Right cardiac atrium (tissue), 5 donors: ENCODE measurements around the gene ZNF621. TPM values are rescaled to one million over a fixed set of nuclear protein-coding genes. Genes with fewer than 3 reads are reported as not detected.

Experiments
- ATAC-seq, 2 donors: fragments of 200-7000 bp; cut with Tn5 transposase; one replicate each; pipeline versions ENCODE4 v1.8.0 to v1.9.1; 2020; ENCODE audit warnings: moderate library complexity in 2 of 2, mild to moderate bottlenecking in 1 of 2
- DNase-seq, 3 donors: peaks; one replicate each; pipeline ENCODE4 v3.0.0-alpha.2; 2020
- H3K27ac ChIP-seq: one replicate; pipeline ENCODE4 v1.5.1; 2013; ENCODE audit warnings: mild to moderate bottlenecking, low read length, control low read depth, moderate library complexity
- H3K27me3 ChIP-seq: one replicate; pipeline ENCODE4 v1.6.1; 2013; ENCODE audit not compliant: control insufficient read depth, insufficient read depth
- H3K4me1 ChIP-seq: one replicate; pipeline ENCODE4 v1.6.1; 2013; ENCODE audit warnings: low read length; ENCODE audit not compliant: control insufficient read depth, insufficient read depth
- H3K4me3 ChIP-seq: one replicate; pipeline ENCODE4 v1.5.1; 2013; ENCODE audit warnings: low read length, control low read depth
- H3K9me3 ChIP-seq: one replicate; pipeline ENCODE4 v1.6.1; 2013; ENCODE audit warnings: low read length; ENCODE audit not compliant: control insufficient read depth
- WGBS: extraction: QIAGEN DNeasy Blood & Tissue Kit; methylation state at CpG from one replicate; pipeline ENCODE4 v1.1.7; 2013; 5-methylcytosine and 5-hydroxymethylcytosine counted together
- intact Hi-C, 4 donors: fragments of 100-400 bp; cut with DNase I; formaldehyde crosslinking; loops; one replicate each; pipeline versions ENCODE4 v1.11.0 to v1.14.0; 2022 to 2023
- long read RNA-seq, 4 donors: library from polyadenylated mRNA; unstranded; transcript quantifications; one replicate each; pipeline ENCODE4 v2.0.0, GENCODE V29; 2020 to 2021
- polyA plus RNA-seq: library from polyadenylated mRNA; stranded (reverse); fragments of 200-250 nt; gene quantifications from one replicate; pipeline ENCODE4 v1.2.3, GENCODE V29; 2013
- total RNA-seq, 4 donors: library from RNA; stranded (reverse); fragmentation: NEBNext Ultra II Directional; extraction: Animal tissue kit (Norgen Biotek cat#: 25700); gene quantifications; one replicate each; pipeline ENCODE4 v1.2.1, GENCODE V29; 2021
- donor health status: healthy with polysubstance abuse.
- donor health status: DM: no; HTN: yes; CAD: no.
- donor health status: DM: no; HTN: no; CAD: no.
- donor health status: DM: no; HTN: yes; CAD: no; lungs with severe emphysema.
- donor health status: DM: yes; HTN: yes; CAD: no.

ZNF621 gene
- total RNA-seq (10 to 100 TPM; 10.0 to 14.0 (median 10.7) TPM), polyA plus RNA-seq (7.4 TPM)
- long read RNA-seq, donor 1, full-length matches to known transcripts = 8 of 9 reads
- long read RNA-seq, donor 1, partial matches to known transcripts = 1 of 9 reads
- long read RNA-seq, donor 1, other reads (novel, unspliced or antisense) = 0 of 9 reads
- long read RNA-seq, donor 2, full-length matches to known transcripts = 3 of 3 reads
- long read RNA-seq, donor 2, partial matches to known transcripts = 0 of 3 reads
- long read RNA-seq, donor 2, other reads (novel, unspliced or antisense) = 0 of 3 reads
- long read RNA-seq, donor 3, full-length matches to known transcripts = 12 of 23 reads
- long read RNA-seq, donor 3, partial matches to known transcripts = 0 of 23 reads
- long read RNA-seq, donor 3, other reads (novel, unspliced or antisense) = 11 of 23 reads
- long read RNA-seq, donor 4, full-length matches to known transcripts = 3 of 3 reads
- long read RNA-seq, donor 4, partial matches to known transcripts = 0 of 3 reads
- long read RNA-seq, donor 4, other reads (novel, unspliced or antisense) = 0 of 3 reads

GRCh38 chr3:40524568-40525285 is at the start of gene ZNF621:
TSS of gene ZNF621 (plus strand) at chr3:40524960. CDS start at chr3:40525841, 881 bp downstream.
- under 1% methylated on average over 59 of the region's 59 CpGs for WGBS
- Histone ChIP-seq H3K27ac (peak within 1 kb of the TSS; percentile 87), H3K4me3 (peak within 1 kb of the TSS; percentile 93), H3K27me3 (no peaks in the 10 kb centered on the region), H3K9me3 (no peaks in the 10 kb centered on the region), H3K4me1 (peaks cover 3% of the 10 kb centered on the region)
- intact Hi-C loops = loop anchor here in 2 of 4 donors (10.0 kb wide), 1 partner anchor 50 kb away; the partner anchor contains the start of gene ZNF619 (in 2 of the 2)
- ATAC-seq (peak; percentile 100), DNase-seq (peak; percentile 94 to 97 (median 97))

GRCh38 chr3:40476478-40477470 is 48.0 kb upstream of the ZNF621 start, which contains the start of gene ZNF619:
TSS of gene ZNF619 (plus strand) at chr3:40477122. CDS start at chr3:40477980, 858 bp downstream.
- 12% methylated on average over 48 of the region's 48 CpGs for WGBS
- Histone ChIP-seq H3K4me3 (peak within 1 kb of the TSS; percentile 80), H3K27me3 (no peaks in the 10 kb centered on the region), H3K4me1 (no peaks in the 10 kb centered on the region), H3K9me3 (no peaks in the 10 kb centered on the region), H3K27ac (peak within 1 kb of the TSS; percentile 26)
- DNase-seq (peak; percentile 75 to 90 (median 90)), ATAC-seq (peak; percentile 93 to 96)
- intact Hi-C loops = loop anchor here in 2 of 4 donors (10.0 kb wide), 1 partner anchor 48 kb away; the partner anchor contains the start of gene ZNF621 (in 2 of the 2)

DNA sequence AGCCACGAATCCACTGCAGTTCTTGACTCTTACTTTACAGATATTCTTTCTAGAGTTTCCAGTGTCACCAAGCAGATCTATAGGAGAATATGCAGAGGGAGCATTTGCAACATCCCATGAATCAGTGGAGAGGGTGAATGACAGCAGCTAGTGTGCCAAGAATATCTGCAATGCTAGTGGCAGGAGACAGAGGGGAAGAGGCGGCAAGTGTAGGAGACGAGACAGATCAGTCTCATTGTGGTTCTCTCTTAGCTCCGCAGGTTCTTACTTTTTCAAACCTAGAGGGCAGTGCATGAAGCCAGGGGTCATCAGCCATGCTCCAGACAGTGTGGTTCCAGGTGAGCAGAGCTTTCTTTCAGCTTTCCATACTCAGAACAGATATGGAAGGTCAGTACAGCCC is 47.1 kb upstream of the ZNF621 start:
- H3K4me3 ChIP-seq = peak overlapping the region; percentile 80
- WGBS = 31% methylated on average over 4 of the region's 4 CpGs
- H3K27me3 ChIP-seq = no peaks in the 10 kb centered on the region
- DNase-seq (no peak), ATAC-seq (peak; percentile 39 to 44)
- no peaks in the 10 kb centered on the region for H3K9me3 ChIP-seq
- H3K4me1 ChIP-seq = no peaks in the 10 kb centered on the region
- H3K27ac ChIP-seq = no peak overlapping the region
- intact Hi-C loops = loop anchor here in 2 of 4 donors (10.0 kb wide), 1 partner anchor 47 kb away; the partner anchor contains the start of gene ZNF621 (in 2 of the 2)

DNA sequence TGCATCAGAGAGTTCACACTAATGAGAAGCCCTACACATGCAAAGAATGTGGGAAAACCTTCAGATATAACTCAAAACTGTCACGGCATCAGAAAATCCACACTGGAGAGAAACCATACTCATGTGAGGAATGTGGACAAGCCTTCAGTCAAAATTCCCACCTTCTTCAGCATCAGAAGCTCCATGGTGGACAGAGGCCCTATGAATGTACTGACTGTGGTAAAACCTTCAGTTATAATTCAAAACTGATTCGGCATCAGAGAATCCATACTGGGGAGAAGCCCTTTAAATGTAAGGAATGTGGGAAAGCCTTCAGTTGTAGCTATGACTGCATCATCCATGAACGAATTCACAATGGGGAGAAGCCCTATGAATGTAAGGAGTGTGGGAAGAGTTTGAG is 37.6 kb upstream of the ZNF621 start:
- ATAC-seq = no peak
- Histone ChIP-seq H3K27me3 (no peaks in the 10 kb centered on the region), H3K4me3 (no peak overlapping the region), H3K27ac (no peak overlapping the region), H3K9me3 (peaks cover 6% of the 10 kb centered on the region), H3K4me1 (no peaks in the 10 kb centered on the region)
- no peak for DNase-seq
- 98% methylated on average over 3 of the region's 3 CpGs for WGBS
- intact Hi-C loops = no loop called here

DNA sequence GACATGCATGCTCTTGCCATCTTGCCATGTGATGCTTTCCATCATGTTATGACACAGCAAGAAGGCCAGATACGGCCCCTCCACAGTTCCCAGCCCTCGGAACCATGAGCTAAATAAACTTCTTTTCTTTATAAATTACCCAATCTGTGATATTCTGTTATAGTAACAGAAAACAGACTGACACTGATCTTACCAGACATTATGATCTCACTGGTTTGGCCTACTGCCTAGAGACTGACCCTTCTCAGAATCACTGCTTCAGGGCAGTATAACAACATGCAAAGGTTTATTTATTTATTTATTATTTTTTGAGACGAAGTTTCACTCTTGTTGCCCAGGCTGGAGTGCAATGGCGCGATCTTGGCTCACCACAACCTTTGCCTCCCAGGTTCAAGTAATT is 33.8 kb upstream of the ZNF621 start:
- H3K27me3 ChIP-seq = no peaks in the 10 kb centered on the region
- no peaks in the 10 kb centered on the region for H3K4me1 ChIP-seq
- no peak overlapping the region for H3K27ac ChIP-seq
- H3K9me3 ChIP-seq = peaks cover 6% of the 10 kb centered on the region
- H3K4me3 ChIP-seq = no peak overlapping the region
- no peak for DNase-seq
- no peak for ATAC-seq
- 85% methylated on average over 5 of the region's 5 CpGs for whole genome bisulfite sequencing
- intact Hi-C loops = no loop called here

DNA sequence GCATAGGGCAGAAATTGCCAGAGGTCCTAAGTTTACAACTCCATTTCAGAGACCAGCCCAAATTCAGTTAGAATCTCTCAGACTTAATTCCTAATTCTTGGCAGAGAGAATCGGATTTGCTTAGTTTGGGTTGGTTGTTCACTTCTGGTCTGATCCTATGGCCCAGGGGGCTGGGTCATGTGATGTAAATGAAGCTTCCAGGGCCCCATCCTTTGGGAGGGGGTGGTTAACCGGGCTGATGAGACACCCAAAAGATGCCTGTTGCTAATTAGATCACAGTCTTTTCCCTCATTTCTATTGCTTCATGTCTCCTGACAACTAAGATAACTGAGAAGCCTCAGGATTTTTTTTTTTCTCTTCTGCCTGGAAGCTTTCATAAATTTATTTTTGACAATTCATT is 30.1 kb upstream of the ZNF621 start:
- 44% methylated on average over 2 of the region's 2 CpGs for WGBS
- H3K27ac ChIP-seq = no peak overlapping the region
- no peaks in the 10 kb centered on the region for H3K4me1 ChIP-seq
- DNase-seq (no peak), ATAC-seq (no peak)
- H3K4me3 ChIP-seq = no peak overlapping the region
- H3K9me3 ChIP-seq = no peaks in the 10 kb centered on the region
- intact Hi-C loops = no loop called here
- H3K27me3 ChIP-seq = no peaks in the 10 kb centered on the region

- ATAC-seq = no peak
- WGBS = 92% methylated on average over 2 of the region's 2 CpGs
- H3K9me3 ChIP-seq = no peaks in the 10 kb centered on the region
- H3K4me1 ChIP-seq = no peaks in the 10 kb centered on the region
- no peaks in the 10 kb centered on the region for H3K27me3 ChIP-seq
- no peak overlapping the region for H3K4me3 ChIP-seq
- intact Hi-C loops = no loop called here
- DNase-seq = no peak
- no peak overlapping the region for H3K27ac ChIP-seq
Observed at GRCh38 chr3:40497288-40497687, 27.5 kb upstream of the ZNF621 start.

DNA sequence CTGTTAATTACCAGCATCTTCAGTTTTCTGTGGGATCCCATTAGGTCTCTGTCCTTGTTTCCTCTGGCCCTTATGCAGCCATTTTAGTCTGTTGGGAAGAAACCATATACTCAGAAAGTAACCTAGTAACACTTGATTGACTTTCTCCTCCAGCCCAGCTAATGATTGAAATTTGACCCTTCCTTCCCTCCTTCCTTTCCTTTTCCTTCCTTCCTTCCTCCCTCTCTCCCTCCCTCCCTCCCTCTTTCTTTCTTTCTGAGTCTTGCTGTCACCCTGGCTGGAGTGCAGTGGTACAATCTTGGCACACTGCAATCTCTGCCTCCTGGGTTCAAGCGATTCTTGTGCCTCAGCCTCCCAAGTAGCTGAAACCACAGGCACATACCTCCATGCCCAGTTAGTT is 24.8 kb upstream of the ZNF621 start:
- DNase-seq (no peak), ATAC-seq (no peak)
- Histone ChIP-seq H3K27me3 (no peaks in the 10 kb centered on the region), H3K27ac (no peak overlapping the region), H3K4me1 (peaks cover 3% of the 10 kb centered on the region), H3K4me3 (no peak overlapping the region), H3K9me3 (no peaks in the 10 kb centered on the region)
- intact Hi-C loops = no loop called here
- 93% methylated on average over 1 of the region's 1 CpG for WGBS

GRCh38 chr3:40502034-40502433 is 22.7 kb upstream of the ZNF621 start:
- DNase-seq (no peak), ATAC-seq (no peak)
- Histone ChIP-seq H3K27ac (no peak overlapping the region), H3K4me1 (peaks cover 3% of the 10 kb centered on the region), H3K27me3 (no peaks in the 10 kb centered on the region), H3K9me3 (no peaks in the 10 kb centered on the region), H3K4me3 (no peak overlapping the region)
- WGBS = 80% methylated on average over 2 of the region's 2 CpGs
- intact Hi-C loops = no loop called here
